ENCODE measurements around the gene CENPB.

CENPB gene

GRCh38 chr20:3818155-3819151 is 31.9 kb upstream of the CENPB start:
- Histone ChIP-seq H3K9me3 (ENCODE audit: low read length) (no peaks in the 10 kb centered on the region), H3K27me3 (ENCODE audit: insufficient read depth, low read length) (no peaks in the 10 kb centered on the region), H3K4me1 (ENCODE audit: insufficient read depth, low read length) (peaks cover 10% of the 10 kb centered on the region), H2AFZ (ENCODE audit: low read depth, low read length) (no peak overlapping the region), H3K4me3 (ENCODE audit: low read length) (no peak overlapping the region), H3K36me3 (ENCODE audit: insufficient read depth, low read length) (peaks cover 7% of the 10 kb centered on the region)

- Histone ChIP-seq H3K4me1 (ENCODE audit: insufficient read depth, low read length) (peaks cover 7% of the 10 kb centered on the region), H3K27me3 (ENCODE audit: insufficient read depth, low read length) (no peaks in the 10 kb centered on the region), H3K9me3 (ENCODE audit: low read length) (no peaks in the 10 kb centered on the region), H2AFZ (ENCODE audit: low read depth, low read length) (no peak overlapping the region), H3K36me3 (ENCODE audit: insufficient read depth, low read length) (no peaks in the 10 kb centered on the region), H3K4me3 (ENCODE audit: low read length) (no peak overlapping the region)
Observed at GRCh38 chr20:3815703-3816315, 29.3 kb upstream of the CENPB start.

GRCh38 chr20:3814928-3815495 is 28.5 kb upstream of the CENPB start:
- no peaks in the 10 kb centered on the region for H3K36me3 ChIP-seq (ENCODE audit: insufficient read depth, low read length)
- peaks cover 7% of the 10 kb centered on the region for H3K4me1 ChIP-seq (ENCODE audit: insufficient read depth, low read length)
- no peak overlapping the region for H3K4me3 ChIP-seq (ENCODE audit: low read length)
- no peaks in the 10 kb centered on the region for H3K9me3 ChIP-seq (ENCODE audit: low read length)
- no peaks in the 10 kb centered on the region for H3K27me3 ChIP-seq (ENCODE audit: insufficient read depth, low read length)
- H2AFZ ChIP-seq (ENCODE audit: low read depth, low read length), result no peak overlapping the region

GRCh38 chr20:3813848-3814581 is 27.5 kb upstream of the CENPB start:
- Histone ChIP-seq H3K4me1 (ENCODE audit: insufficient read depth, low read length) (peaks cover 7% of the 10 kb centered on the region), H3K4me3 (ENCODE audit: low read length) (no peak overlapping the region), H3K27me3 (ENCODE audit: insufficient read depth, low read length) (no peaks in the 10 kb centered on the region), H3K9me3 (ENCODE audit: low read length) (no peaks in the 10 kb centered on the region), H2AFZ (ENCODE audit: low read depth, low read length) (no peak overlapping the region), H3K36me3 (ENCODE audit: insufficient read depth, low read length) (no peaks in the 10 kb centered on the region)

- no peaks in the 10 kb centered on the region for H3K27me3 ChIP-seq (ENCODE audit: insufficient read depth, low read length)
- H3K4me1 ChIP-seq (ENCODE audit: insufficient read depth, low read length), result peaks cover 7% of the 10 kb centered on the region
- no peak overlapping the region for H3K4me3 ChIP-seq (ENCODE audit: low read length)
- no peaks in the 10 kb centered on the region for H3K36me3 ChIP-seq (ENCODE audit: insufficient read depth, low read length)
- H3K9me3 ChIP-seq (ENCODE audit: low read length), result no peaks in the 10 kb centered on the region
- no peak overlapping the region for H2AFZ ChIP-seq (ENCODE audit: low read depth, low read length)
Observed at GRCh38 chr20:3812975-3813847, 26.7 kb upstream of the CENPB start.

GRCh38 chr20:3812259-3812681 is 25.7 kb upstream of the CENPB start:
- no peaks in the 10 kb centered on the region for H3K36me3 ChIP-seq (ENCODE audit: insufficient read depth, low read length)
- no peaks in the 10 kb centered on the region for H3K9me3 ChIP-seq (ENCODE audit: low read length)
- H2AFZ ChIP-seq (ENCODE audit: low read depth, low read length), result no peak overlapping the region
- H3K27me3 ChIP-seq (ENCODE audit: insufficient read depth, low read length), result no peaks in the 10 kb centered on the region
- H3K4me3 ChIP-seq (ENCODE audit: low read length), result no peak overlapping the region
- peaks cover 7% of the 10 kb centered on the region for H3K4me1 ChIP-seq (ENCODE audit: insufficient read depth, low read length)

GRCh38 chr20:3811467-3812258 is 25.1 kb upstream of the CENPB start:
- H3K4me3 ChIP-seq (ENCODE audit: low read length), result no peak overlapping the region
- no peak overlapping the region for H2AFZ ChIP-seq (ENCODE audit: low read depth, low read length)
- no peaks in the 10 kb centered on the region for H3K9me3 ChIP-seq (ENCODE audit: low read length)
- peaks cover 7% of the 10 kb centered on the region for H3K4me1 ChIP-seq (ENCODE audit: insufficient read depth, low read length)
- no peaks in the 10 kb centered on the region for H3K36me3 ChIP-seq (ENCODE audit: insufficient read depth, low read length)
- H3K27me3 ChIP-seq (ENCODE audit: insufficient read depth, low read length), result no peaks in the 10 kb centered on the region

- Histone ChIP-seq H3K4me1 (ENCODE audit: insufficient read depth, low read length) (peaks cover 4% of the 10 kb centered on the region), H3K4me3 (ENCODE audit: low read length) (no peak overlapping the region), H3K9me3 (ENCODE audit: low read length) (no peaks in the 10 kb centered on the region), H3K27me3 (ENCODE audit: insufficient read depth, low read length) (no peaks in the 10 kb centered on the region), H3K36me3 (ENCODE audit: insufficient read depth, low read length) (peaks cover 11% of the 10 kb centered on the region), H2AFZ (ENCODE audit: low read depth, low read length) (no peak overlapping the region)
Observed at GRCh38 chr20:3808544-3808943, 22.0 kb upstream of the CENPB start.

GRCh38 chr20:3804781-3805180 is 18.2 kb upstream of the CENPB start:
- Histone ChIP-seq H3K9me3 (ENCODE audit: low read length) (no peaks in the 10 kb centered on the region), H3K36me3 (ENCODE audit: insufficient read depth, low read length) (peaks cover 35% of the 10 kb centered on the region), H3K4me3 (ENCODE audit: low read length) (no peak overlapping the region), H2AFZ (ENCODE audit: low read depth, low read length) (no peak overlapping the region), H3K4me1 (ENCODE audit: insufficient read depth, low read length) (peaks cover 8% of the 10 kb centered on the region), H3K27me3 (ENCODE audit: insufficient read depth, low read length) (no peaks in the 10 kb centered on the region)

- H3K4me3 ChIP-seq (ENCODE audit: low read length), result no peak overlapping the region
- no peaks in the 10 kb centered on the region for H3K9me3 ChIP-seq (ENCODE audit: low read length)
- H3K27me3 ChIP-seq (ENCODE audit: insufficient read depth, low read length), result no peaks in the 10 kb centered on the region
- H3K36me3 ChIP-seq (ENCODE audit: insufficient read depth, low read length), result peaks cover 35% of the 10 kb centered on the region
- peaks cover 13% of the 10 kb centered on the region for H3K4me1 ChIP-seq (ENCODE audit: insufficient read depth, low read length)
- H2AFZ ChIP-seq (ENCODE audit: low read depth, low read length), result no peak overlapping the region
Observed at GRCh38 chr20:3804254-3804751, 17.8 kb upstream of the CENPB start.

GRCh38 chr20:3803854-3804253 is 17.3 kb upstream of the CENPB start:
- Histone ChIP-seq H3K27me3 (ENCODE audit: insufficient read depth, low read length) (no peaks in the 10 kb centered on the region), H3K36me3 (ENCODE audit: insufficient read depth, low read length) (peaks cover 35% of the 10 kb centered on the region), H3K9me3 (ENCODE audit: low read length) (no peaks in the 10 kb centered on the region), H3K4me1 (ENCODE audit: insufficient read depth, low read length) (peaks cover 17% of the 10 kb centered on the region), H2AFZ (ENCODE audit: low read depth, low read length) (no peak overlapping the region), H3K4me3 (ENCODE audit: low read length) (no peak overlapping the region)
